Endometrial microvascular endothelial cells (primary cell): ENCODE results near the gene SLC35F3. TPM values are rescaled to one million over a fixed set of nuclear protein-coding genes. Genes with fewer than 3 reads are reported as not detected.
"Not testable (repeated sequence)": the region's sequence is repeated elsewhere in the genome, so short reads cannot be mapped to it uniquely, and the experiment has no call there.

Experiments
- in situ Hi-C: cut with HindIII; loops from 2 replicates; pipeline ENCODE4 v1.10.0; 2017; ENCODE audit warnings: low sequenced_read_pairs, low pct_unique_long_range_greater_than_20kb; ENCODE audit errors: inconsistent ontology term
- total RNA-seq: library from RNA; depleted of rRNA; stranded (reverse); fragments of >200 nt; gene quantifications from one replicate; pipeline ENCODE4 v1.2.3, GENCODE V29; 2015; ENCODE audit errors: inconsistent ontology term

The SLC35F3 gene
- total RNA-seq, 1 donor from 2014 or later: not detected

DNA sequence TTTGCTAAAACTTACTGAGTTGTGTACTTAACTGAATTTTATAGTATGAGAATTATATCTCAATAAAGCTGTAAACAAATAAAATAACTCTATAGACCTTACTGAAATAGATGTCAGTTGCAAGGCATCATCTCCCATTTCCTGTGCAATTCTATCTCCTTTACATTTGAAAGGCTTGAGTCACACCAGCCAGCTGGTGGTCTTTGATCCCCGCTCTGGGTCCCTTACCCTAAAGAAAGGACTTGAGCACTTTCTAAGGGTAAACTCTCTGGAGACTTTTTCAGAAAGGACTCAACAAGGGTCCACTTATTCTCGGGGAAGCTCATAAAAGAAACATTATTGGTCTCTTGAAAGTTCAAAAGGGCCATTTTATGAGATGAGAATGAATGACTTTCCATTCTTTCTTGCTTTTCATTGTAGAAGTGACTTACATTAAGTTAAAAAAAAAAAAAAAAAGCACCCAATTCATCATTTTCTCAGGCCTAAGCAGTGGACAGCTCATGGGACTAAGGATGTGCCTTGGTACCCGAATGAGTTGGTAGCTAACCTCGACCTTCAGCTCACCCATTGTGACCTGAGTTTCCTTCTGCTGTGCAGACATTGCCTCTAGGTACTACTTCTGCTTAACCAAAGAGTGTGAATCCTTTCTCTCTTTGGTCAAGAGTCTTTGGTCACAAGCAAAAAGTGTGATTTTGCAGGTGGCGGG lies 321.8 kb downstream of the SLC35F3 start:
- in situ Hi-C loops: no loop called here

GRCh38 chr1:234226819-234227165 lies 322.3 kb downstream of the SLC35F3 start:
- in situ Hi-C loops: no loop called here

- in situ Hi-C loops: no loop called here
These were observed 325.3 kb downstream of the SLC35F3 start for GRCh38 chr1:234229581-234230387.

- in situ Hi-C loops: no loop called here
These were observed 326.0 kb downstream of the SLC35F3 start for GRCh38 chr1:234230414-234230862.

DNA sequence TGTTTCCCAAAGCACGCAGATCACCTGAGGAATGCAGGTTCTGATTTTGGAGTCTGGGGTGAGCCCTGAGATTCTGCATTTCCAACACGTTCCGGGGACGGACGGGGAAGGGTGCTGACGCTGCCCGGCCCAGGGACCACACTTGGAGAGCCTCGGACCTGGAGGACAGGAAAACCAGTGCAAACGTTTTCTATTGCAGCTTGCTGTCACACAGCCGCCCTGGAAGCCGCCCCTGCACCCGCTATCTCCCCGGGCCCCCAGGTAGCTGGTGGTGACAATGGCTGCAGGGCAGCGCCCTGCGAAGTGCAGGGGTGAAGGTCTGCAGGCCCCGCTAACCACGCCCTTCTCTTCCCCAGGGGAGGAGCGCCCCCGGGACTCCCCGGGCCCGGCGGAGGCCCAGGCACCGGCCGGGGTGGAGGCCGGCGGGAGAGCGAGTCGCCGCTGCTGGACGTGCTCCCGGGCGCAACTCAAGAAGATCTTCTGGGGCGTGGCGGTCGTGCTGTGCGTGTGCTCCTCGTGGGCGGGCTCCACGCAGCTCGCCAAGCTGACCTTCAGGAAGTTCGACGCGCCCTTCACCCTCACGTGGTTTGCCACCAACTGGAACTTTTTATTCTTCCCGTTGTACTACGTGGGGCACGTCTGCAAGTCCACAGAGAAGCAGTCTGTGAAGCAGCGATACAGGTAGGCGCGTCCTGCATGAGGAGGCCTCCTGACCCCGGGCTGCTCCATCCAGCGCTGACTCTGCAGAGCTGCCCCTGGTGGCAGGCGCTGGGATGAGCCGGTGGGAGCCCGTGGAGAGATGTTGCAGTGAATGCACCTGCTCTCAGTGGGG lies 326.8 kb downstream of the SLC35F3 start:
- in situ Hi-C loops: no loop called here

DNA sequence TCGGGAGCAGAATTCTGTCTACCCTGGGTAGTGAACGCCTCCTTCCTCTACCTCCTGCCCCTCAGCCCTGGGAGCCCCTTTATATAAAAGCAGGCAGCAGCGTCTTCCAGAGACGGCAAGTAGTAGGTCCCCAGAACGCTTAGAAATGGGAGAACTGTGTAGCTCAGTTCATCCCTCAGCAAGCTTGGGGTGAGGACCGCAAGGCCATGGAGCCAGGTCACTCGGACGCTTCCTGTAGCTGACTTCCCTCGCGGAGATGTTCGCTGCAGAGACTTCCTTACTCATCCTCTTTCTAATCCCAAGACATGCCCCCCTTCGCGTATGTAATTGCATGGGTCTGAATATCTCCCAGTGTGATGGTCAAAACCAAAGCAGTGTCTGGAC lies 327.4 kb downstream of the SLC35F3 start:
- in situ Hi-C loops: no loop called here

DNA sequence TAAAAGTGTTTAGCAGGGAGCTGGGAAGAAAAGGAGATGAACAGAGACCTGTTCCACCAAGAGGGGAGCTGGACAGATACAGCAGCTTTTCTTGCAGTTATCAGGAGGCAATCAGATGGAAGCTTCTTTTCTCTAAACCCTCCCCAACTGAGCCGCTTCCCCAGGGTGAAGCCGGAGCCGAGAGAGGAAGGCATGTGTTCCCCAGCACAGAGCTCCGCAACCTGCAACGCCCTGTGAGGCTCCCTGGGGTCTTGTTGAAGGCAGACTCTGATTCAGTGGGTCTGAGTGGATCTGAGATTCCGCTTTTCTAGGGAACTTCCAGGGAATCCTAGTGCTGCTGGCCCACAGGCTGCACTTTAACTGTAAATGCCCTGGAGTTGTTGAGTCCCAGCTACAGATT lies 329.7 kb downstream of the SLC35F3 start:
- in situ Hi-C loops: no loop called here

GRCh38 chr1:234235434-234235881 lies 331.0 kb downstream of the SLC35F3 start:
- in situ Hi-C loops: no loop called here

- in situ Hi-C loops: no loop called here
These were observed 332.9 kb downstream of the SLC35F3 start for GRCh38 chr1:234237393-234237792.

DNA sequence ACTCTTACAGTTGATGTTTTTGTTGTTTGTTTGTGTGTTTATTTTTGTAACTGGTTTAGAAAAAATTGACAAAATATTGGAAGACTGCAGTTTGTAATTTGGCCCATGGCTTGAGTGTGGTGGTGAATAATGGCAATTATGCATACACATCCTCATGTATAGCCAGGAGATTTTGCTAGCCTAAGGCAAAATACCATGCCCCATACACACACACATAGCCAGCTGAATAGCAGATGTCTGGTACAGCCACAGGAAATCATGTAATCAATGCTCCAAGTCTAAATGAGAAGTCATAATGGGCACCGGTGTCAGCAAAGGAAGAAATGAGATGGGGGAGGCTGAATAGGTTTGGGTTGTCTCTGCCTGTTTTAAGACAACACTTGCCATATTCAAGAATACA lies 333.6 kb downstream of the SLC35F3 start:
- in situ Hi-C loops: no loop called here

- in situ Hi-C loops: no loop called here
These were observed 335.0 kb downstream of the SLC35F3 start for GRCh38 chr1:234239515-234239914.

GRCh38 chr1:234239936-234240335 lies 335.5 kb downstream of the SLC35F3 start:
- in situ Hi-C loops: no loop called here

DNA sequence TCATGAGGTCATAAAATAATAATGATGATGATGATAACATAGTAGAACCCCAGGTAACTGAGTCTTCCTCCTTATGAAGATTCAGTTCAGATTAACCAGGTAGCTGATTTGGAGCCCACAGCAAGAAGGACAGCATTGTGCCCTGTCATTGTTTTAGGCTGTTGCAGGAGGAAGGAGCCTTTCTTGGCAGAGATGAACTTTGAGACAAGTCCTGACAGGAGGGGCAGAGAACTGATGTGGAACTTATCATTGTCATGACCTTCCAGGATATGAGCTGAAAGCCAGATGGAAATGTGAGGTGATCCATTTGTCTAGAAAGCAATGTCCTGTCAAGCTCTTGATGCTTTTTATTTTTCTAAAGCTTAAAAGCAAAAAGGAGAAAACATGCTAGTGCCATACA lies 336.2 kb downstream of the SLC35F3 start:
- in situ Hi-C loops: no loop called here

- in situ Hi-C loops: no loop called here
These were observed 337.5 kb downstream of the SLC35F3 start for GRCh38 chr1:234241941-234242490.

- in situ Hi-C loops: no loop called here
These were observed 339.2 kb downstream of the SLC35F3 start for GRCh38 chr1:234243521-234244260.

- in situ Hi-C loops: no loop called here
These were observed 340.0 kb downstream of the SLC35F3 start for GRCh38 chr1:234244482-234244881.

DNA sequence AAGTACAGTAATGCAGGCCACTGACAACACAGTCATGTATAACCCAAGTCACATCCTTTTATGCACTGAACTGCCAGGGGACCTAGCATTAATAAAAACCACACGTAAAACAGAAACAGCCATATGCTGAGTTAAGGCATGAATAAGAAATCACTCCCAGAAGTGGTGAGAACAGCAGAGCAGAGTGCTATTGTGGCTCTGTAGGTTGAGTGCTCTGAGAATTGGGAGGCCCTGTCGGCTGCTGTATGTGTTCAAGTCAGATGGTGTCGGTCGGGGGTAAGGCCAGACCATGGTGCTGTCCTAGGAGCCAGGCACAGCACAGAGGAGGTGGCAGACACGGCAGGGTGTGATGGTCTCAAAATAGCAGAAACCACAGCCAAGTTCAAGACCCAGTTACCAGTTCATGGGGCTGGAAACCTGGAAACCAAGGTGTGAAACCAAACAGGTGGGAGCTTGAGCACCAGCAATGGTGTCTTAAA lies 342.2 kb downstream of the SLC35F3 start:
- in situ Hi-C loops: no loop called here

DNA sequence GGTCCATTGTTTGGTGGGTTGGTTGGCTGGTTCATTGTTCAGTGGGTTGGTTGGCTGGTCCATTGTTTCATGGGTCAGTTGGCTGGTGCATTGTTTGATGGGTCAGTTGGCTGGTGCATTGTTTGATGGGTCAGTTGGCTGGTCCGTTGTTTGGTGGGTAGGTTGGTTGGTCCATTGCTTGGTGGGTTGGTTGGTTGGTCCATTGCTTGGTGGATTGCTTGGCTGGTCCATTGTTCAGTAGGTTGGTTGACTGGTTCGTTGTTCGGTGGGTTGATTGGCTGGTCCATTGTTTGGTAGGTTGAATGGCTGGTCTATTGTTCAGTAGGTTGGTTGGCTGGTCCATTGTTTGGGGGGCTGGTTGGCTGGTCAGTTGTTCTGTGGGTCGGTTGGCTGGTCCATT lies 343.3 kb downstream of the SLC35F3 start:
- in situ Hi-C loops: not testable (repeated sequence)
